GM18499 (cell line): ENCODE measurements around the gene STK32B.

Experiments
- ATAC-seq: cut with Tn5 transposase; IDR thresholded peaks from one replicate; pipeline ENCODE4 v1.9.1; 2021; ENCODE audit warnings: moderate number of reproducible peaks; ENCODE audit not compliant: insufficient read depth, unreplicated experiment

The STK32B gene

GRCh38 chr4:5029447-5029846 lies 21.8 kb upstream of the STK32B start:
- no peak for ATAC-seq

- no peak for ATAC-seq
These were observed 21.1 kb upstream of the STK32B start for GRCh38 chr4:5030221-5030620.

GRCh38 chr4:5030927-5031326 lies 20.4 kb upstream of the STK32B start:
- ATAC-seq: no peak

GRCh38 chr4:5032813-5033212 lies 18.5 kb upstream of the STK32B start:
- no peak for ATAC-seq

GRCh38 chr4:5033281-5033841 lies 17.9 kb upstream of the STK32B start:
- peak; percentile 49 for ATAC-seq

- no peak for ATAC-seq
These were observed 17.1 kb upstream of the STK32B start for GRCh38 chr4:5034206-5034605.

GRCh38 chr4:5036239-5036638 lies 15.0 kb upstream of the STK32B start:
- ATAC-seq: no peak

- ATAC-seq: no peak
These were observed 13.4 kb upstream of the STK32B start for GRCh38 chr4:5037553-5038551.

- no peak for ATAC-seq
These were observed 11.5 kb upstream of the STK32B start for GRCh38 chr4:5039800-5040199.

- no peak for ATAC-seq
These were observed 10.2 kb upstream of the STK32B start for GRCh38 chr4:5040856-5041620.

- no peak for ATAC-seq
These were observed 9.6 kb upstream of the STK32B start for GRCh38 chr4:5041699-5042098.

GRCh38 chr4:5043579-5043978 lies 7.7 kb upstream of the STK32B start:
- ATAC-seq: no peak

- no peak for ATAC-seq
These were observed 6.9 kb upstream of the STK32B start for GRCh38 chr4:5044341-5044740.

- ATAC-seq: no peak
These were observed 6.2 kb upstream of the STK32B start for GRCh38 chr4:5045097-5045496.

- no peak for ATAC-seq
These were observed 2.6 kb upstream of the STK32B start for GRCh38 chr4:5048721-5049120.

GRCh38 chr4:5050520-5051277 lies 581 bp upstream of the STK32B start:
- no peak for ATAC-seq

GRCh38 chr4:5052204-5052702 lies 973 bp downstream of the STK32B start:
- no peak for ATAC-seq

GRCh38 chr4:5052726-5053425 lies 1.6 kb downstream of the STK32B start:
- no peak for ATAC-seq

GRCh38 chr4:5054532-5054931 lies 3.3 kb downstream of the STK32B start:
- no peak for ATAC-seq
